HG02588 (cell line): Measurements from ENCODE around the gene SUFU.

ENCODE experiments used
- ATAC-seq: cut with Tn5 transposase; IDR thresholded peaks from one replicate; pipeline ENCODE4 v1.9.1; 2021; ENCODE audit warnings: mild to moderate bottlenecking, moderate library complexity; ENCODE audit not compliant: unreplicated experiment

The SUFU gene

GRCh38 chr10:102631525-102632393 lies 128.0 kb downstream of the SUFU start:
- ATAC-seq: no peak

GRCh38 chr10:102632394-102633111 lies 128.8 kb downstream of the SUFU start:
- no peak for ATAC-seq

- ATAC-seq: no peak
These were observed 129.5 kb downstream of the SUFU start for GRCh38 chr10:102633287-102633686.

GRCh38 chr10:102633848-102634247 lies 130.1 kb downstream of the SUFU start:
- ATAC-seq: no peak

GRCh38 chr10:102634686-102635085 lies 130.9 kb downstream of the SUFU start:
- ATAC-seq: no peak

GRCh38 chr10:102635377-102635776 lies 131.6 kb downstream of the SUFU start:
- no peak for ATAC-seq

GRCh38 chr10:102639537-102639936 lies 135.8 kb downstream of the SUFU start:
- no peak for ATAC-seq

- ATAC-seq: no peak
These were observed 137.6 kb downstream of the SUFU start for GRCh38 chr10:102641402-102641801.

GRCh38 chr10:102641880-102642735 lies 138.3 kb downstream of the SUFU start:
- peak; percentile 49 for ATAC-seq

- no peak for ATAC-seq
These were observed 139.1 kb downstream of the SUFU start for GRCh38 chr10:102642736-102643335.

GRCh38 chr10:102643336-102644065 lies 139.7 kb downstream of the SUFU start:
- ATAC-seq: no peak

- no peak for ATAC-seq
These were observed 140.4 kb downstream of the SUFU start, which contains the start of gene TRIM8 for GRCh38 chr10:102644066-102644645. TRIM8 (plus strand) TSS chr10:102644479; CDS start chr10:102644618, 139 bp downstream.

- ATAC-seq: no peak
These were observed 141.0 kb downstream of the SUFU start for GRCh38 chr10:102644646-102645387.

- ATAC-seq: no peak
These were observed 141.6 kb downstream of the SUFU start for GRCh38 chr10:102645388-102645740.

GRCh38 chr10:102645741-102646609 lies 142.2 kb downstream of the SUFU start:
- peak; percentile 25 for ATAC-seq

- ATAC-seq: no peak
These were observed 143.1 kb downstream of the SUFU start for GRCh38 chr10:102646610-102647442.
